ENCODE measurements around the gene ATAD3B.

Gene ATAD3B

GRCh38 chr1:1536019-1536937 lies 64.7 kb downstream of the ATAD3B start:
- no peak overlapping the region for H3K4me3 ChIP-seq
- no peak for DNase-seq (ENCODE audit: low spot score in 2 of 2)
- no peaks in the 10 kb centered on the region for H3K27me3 ChIP-seq (ENCODE audit: low read depth)
- no peaks in the 10 kb centered on the region for H3K9me3 ChIP-seq
- no peaks in the 10 kb centered on the region for H3K4me1 ChIP-seq
- in situ Hi-C loops (cut with MboI; ENCODE audit: low sequenced_read_pairs): no loop called here
- H3K36me3 ChIP-seq (replicated peaks): peaks cover 11% of the 10 kb centered on the region

DNA sequence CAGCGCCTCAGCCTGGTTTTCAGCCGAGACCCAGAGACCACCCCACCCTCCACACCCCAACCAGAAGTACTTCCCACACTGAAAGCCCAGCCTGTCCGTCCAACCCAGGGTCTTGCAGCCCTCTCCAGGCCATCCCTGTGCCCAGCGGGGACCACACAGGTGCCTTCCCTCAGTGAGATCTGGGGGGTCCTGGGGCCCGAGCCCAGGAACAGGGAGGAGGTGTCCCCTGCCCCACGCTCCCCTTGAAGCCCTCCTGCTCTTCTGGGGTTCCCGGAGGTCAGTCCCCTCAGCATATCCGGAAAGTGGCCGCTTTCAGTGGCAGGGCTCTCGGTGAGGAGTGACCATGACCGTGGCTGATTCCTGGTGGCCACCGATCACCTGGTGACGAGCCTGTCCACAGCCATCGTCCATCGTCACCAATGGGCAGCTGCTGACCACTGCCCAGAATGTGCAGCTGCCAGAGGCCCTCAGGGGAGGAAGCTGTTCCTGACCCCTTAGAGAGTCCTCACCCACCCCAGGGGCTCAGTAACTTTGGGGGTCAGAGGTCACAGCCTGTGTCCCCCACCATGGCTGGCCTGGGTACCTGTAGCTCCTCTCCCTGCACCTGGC lies 65.5 kb downstream of the ATAD3B start:
- no peak for DNase-seq (ENCODE audit: low spot score in 2 of 2)
- in situ Hi-C loops (cut with MboI; ENCODE audit: low sequenced_read_pairs): no loop called here

GRCh38 chr1:1537626-1538250 lies 66.2 kb downstream of the ATAD3B start:
- H3K27me3 ChIP-seq (ENCODE audit: low read depth): no peaks in the 10 kb centered on the region
- H3K36me3 ChIP-seq (replicated peaks): peaks cover 12% of the 10 kb centered on the region
- H3K4me3 ChIP-seq: no peak overlapping the region
- in situ Hi-C loops (cut with MboI; ENCODE audit: low sequenced_read_pairs): no loop called here
- no peaks in the 10 kb centered on the region for H3K9me3 ChIP-seq
- no peak for DNase-seq (ENCODE audit: low spot score in 2 of 2)
- no peaks in the 10 kb centered on the region for H3K4me1 ChIP-seq

More for the DNA sequence above, 65.5 kb downstream of the ATAD3B start:
- H3K4me3 ChIP-seq: no peak overlapping the region
- no peaks in the 10 kb centered on the region for H3K27me3 ChIP-seq (ENCODE audit: low read depth)
- H3K36me3 ChIP-seq (replicated peaks): peaks cover 13% of the 10 kb centered on the region
- no peaks in the 10 kb centered on the region for H3K9me3 ChIP-seq
- H3K4me1 ChIP-seq: no peaks in the 10 kb centered on the region

GRCh38 chr1:1538334-1538733 lies 66.8 kb downstream of the ATAD3B start:
- DNase-seq (ENCODE audit: low spot score in 2 of 2): no peak
- H3K9me3 ChIP-seq: no peaks in the 10 kb centered on the region
- peaks cover 12% of the 10 kb centered on the region for H3K36me3 ChIP-seq (replicated peaks)
- no peak overlapping the region for H3K4me3 ChIP-seq
- in situ Hi-C loops (cut with MboI; ENCODE audit: low sequenced_read_pairs): no loop called here
- H3K27me3 ChIP-seq (ENCODE audit: low read depth): no peaks in the 10 kb centered on the region
- H3K4me1 ChIP-seq: no peaks in the 10 kb centered on the region

- Histone ChIP-seq H3K9me3 (no peaks in the 10 kb centered on the region), H3K4me3 (no peak overlapping the region), H3K4me1 (no peaks in the 10 kb centered on the region), H3K27me3 (ENCODE audit: low read depth) (no peaks in the 10 kb centered on the region), H3K36me3 (replicated peaks) (peaks cover 12% of the 10 kb centered on the region)
- in situ Hi-C loops (cut with MboI; ENCODE audit: low sequenced_read_pairs): no loop called here
- DNase-seq (ENCODE audit: low spot score in 2 of 2): no peak
These were observed 67.4 kb downstream of the ATAD3B start for GRCh38 chr1:1538989-1539309.

- Histone ChIP-seq H3K4me1 (no peaks in the 10 kb centered on the region), H3K4me3 (no peak overlapping the region), H3K36me3 (replicated peaks) (peaks cover 12% of the 10 kb centered on the region), H3K27me3 (ENCODE audit: low read depth) (no peaks in the 10 kb centered on the region), H3K9me3 (no peaks in the 10 kb centered on the region)
- DNase-seq (ENCODE audit: low spot score in 2 of 2): no peak
- in situ Hi-C loops (cut with MboI; ENCODE audit: low sequenced_read_pairs): no loop called here
These were observed 67.9 kb downstream of the ATAD3B start for GRCh38 chr1:1539310-1540089.

DNA sequence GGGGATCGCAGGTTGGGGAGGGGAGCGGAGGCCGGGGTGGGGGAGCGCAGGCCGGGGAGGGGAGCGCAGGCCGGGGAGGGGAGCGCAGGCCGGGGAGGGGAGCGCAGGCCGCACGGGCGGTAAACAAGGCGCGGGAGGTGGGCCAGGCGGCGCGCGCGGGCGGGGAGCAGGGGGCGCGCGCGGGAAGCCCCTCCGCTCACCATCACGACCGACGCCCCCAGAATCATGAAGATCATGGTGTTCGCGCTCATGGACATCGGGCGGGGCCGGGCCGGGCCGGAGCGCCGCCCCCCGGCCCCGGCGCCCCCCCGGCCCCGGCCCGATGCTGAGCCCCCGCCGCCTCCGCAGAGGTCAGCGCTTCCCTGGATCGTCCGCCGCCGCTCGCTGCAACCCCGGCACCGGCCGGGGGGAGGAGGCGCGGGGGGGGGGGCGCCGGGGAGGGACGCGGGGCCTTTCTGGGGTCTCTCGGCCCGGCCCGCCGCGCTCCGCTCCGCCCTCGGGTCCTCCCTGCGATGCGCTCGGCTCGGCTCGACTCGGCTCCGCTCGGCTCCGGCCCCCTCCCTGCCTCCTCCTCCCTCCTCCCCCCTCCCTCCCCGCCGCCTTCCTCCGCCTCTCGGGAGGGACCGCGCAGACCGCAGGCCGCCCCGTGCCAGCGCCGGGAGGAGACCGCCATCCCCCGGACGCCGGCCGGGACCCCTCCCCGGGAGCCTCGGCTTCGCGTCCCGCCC lies 68.7 kb downstream of the ATAD3B start, which contains the start of gene TMEM240:
TMEM240 (minus strand) TSS at position 535 of the 728 bp plus-strand sequence; CDS start at position 257, 278 bp downstream.
- Histone ChIP-seq H3K4me1 (no peaks in the 10 kb centered on the region), H3K4me3 (no peak within 1 kb of the TSS), H3K36me3 (replicated peaks) (peaks cover 12% of the 10 kb centered on the region), H3K9me3 (no peaks in the 10 kb centered on the region), H3K27me3 (ENCODE audit: low read depth) (no peaks in the 10 kb centered on the region)
- in situ Hi-C loops (cut with MboI; ENCODE audit: low sequenced_read_pairs): no loop called here
- DNase-seq (ENCODE audit: low spot score in 2 of 2): no peak

DNA sequence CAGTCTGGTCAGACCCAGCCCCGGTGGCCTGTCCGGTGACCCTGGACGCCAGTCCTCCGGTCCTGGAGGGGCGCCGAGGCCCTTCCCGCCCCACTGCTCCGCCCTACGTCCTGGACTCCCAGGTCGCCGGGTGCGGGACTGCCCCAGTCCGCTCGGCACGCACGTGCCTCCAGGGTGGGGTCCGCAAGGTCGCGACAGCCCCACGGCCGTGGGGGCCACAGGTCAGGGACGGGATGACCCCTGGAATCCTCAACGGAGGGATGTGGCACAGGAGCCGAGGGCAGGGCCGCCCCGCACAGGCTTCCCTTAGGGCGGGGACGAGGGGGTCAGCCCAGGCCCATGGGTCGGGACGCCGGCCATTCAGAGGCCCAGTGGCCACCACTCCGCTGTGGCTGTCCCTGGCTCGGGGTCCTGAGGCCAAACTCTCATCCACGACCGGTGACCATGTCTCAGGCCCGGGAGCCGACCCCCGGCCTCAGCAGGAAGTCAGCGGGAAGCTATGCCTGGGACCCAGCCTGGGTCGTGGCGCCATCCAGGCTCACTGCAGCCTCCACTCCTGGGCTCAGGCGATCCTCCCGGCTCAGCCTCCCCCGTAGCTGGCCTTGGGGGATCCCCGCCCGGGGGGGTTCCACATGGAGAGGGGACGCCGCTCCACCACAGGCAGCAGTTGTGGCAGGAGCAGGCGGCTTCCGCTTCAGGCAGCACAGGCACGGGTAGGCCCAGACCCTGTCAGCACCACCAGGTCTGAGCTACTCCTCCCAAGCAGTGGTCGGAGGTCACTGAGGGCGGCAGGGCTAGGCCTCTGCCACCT lies 69.5 kb downstream of the ATAD3B start:
- Histone ChIP-seq H3K4me3 (no peak overlapping the region), H3K36me3 (replicated peaks) (peaks cover 14% of the 10 kb centered on the region), H3K27me3 (ENCODE audit: low read depth) (no peaks in the 10 kb centered on the region), H3K9me3 (no peaks in the 10 kb centered on the region), H3K4me1 (no peaks in the 10 kb centered on the region)
- no peak for DNase-seq (ENCODE audit: low spot score in 2 of 2)
- in situ Hi-C loops (cut with MboI; ENCODE audit: low sequenced_read_pairs): no loop called here

GRCh38 chr1:1541956-1542765 lies 70.6 kb downstream of the ATAD3B start:
- in situ Hi-C loops (cut with MboI; ENCODE audit: low sequenced_read_pairs): no loop called here
- no peak overlapping the region for H3K4me3 ChIP-seq
- H3K9me3 ChIP-seq: no peaks in the 10 kb centered on the region
- H3K4me1 ChIP-seq: no peaks in the 10 kb centered on the region
- no peaks in the 10 kb centered on the region for H3K27me3 ChIP-seq (ENCODE audit: low read depth)
- DNase-seq (ENCODE audit: low spot score in 2 of 2): no peak
- peaks cover 14% of the 10 kb centered on the region for H3K36me3 ChIP-seq (replicated peaks)

- H3K9me3 ChIP-seq: no peaks in the 10 kb centered on the region
- DNase-seq (ENCODE audit: low spot score in 2 of 2): no peak
- H3K4me3 ChIP-seq: no peak overlapping the region
- H3K36me3 ChIP-seq (replicated peaks): peaks cover 14% of the 10 kb centered on the region
- no peaks in the 10 kb centered on the region for H3K27me3 ChIP-seq (ENCODE audit: low read depth)
- H3K4me1 ChIP-seq: no peaks in the 10 kb centered on the region
- in situ Hi-C loops (cut with MboI; ENCODE audit: low sequenced_read_pairs): no loop called here
These were observed 71.5 kb downstream of the ATAD3B start for GRCh38 chr1:1542766-1543705.

DNA sequence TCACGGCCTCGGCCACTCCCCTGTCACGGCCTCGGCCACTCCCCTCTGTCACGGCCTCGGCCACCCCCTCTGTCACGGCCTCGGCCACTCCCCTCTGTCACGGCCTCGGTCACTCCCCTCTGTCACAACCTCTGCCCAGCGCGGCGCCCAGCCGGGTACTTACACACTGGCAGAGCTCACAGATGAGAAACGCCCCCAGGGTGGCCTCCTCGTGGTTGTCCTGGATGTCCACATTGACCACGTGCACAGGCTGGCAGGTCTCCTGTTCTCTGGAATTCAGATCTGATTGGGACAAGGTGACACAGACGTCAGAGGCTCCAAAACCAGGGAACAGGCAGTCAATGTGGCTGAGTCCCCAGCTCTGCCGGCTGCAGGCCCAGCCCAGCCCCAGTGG lies 72.1 kb downstream of the ATAD3B start:
- H3K9me3 ChIP-seq: no peaks in the 10 kb centered on the region
- H3K4me1 ChIP-seq: no peaks in the 10 kb centered on the region
- no peaks in the 10 kb centered on the region for H3K27me3 ChIP-seq (ENCODE audit: low read depth)
- H3K36me3 ChIP-seq (replicated peaks): peaks cover 15% of the 10 kb centered on the region
- H3K4me3 ChIP-seq: no peak overlapping the region
- DNase-seq (ENCODE audit: low spot score in 2 of 2): no peak
- in situ Hi-C loops (cut with MboI; ENCODE audit: low sequenced_read_pairs): no loop called here
